HG02623 (cell line): ENCODE results near the gene KCNMA1.
"Not testable (repeated sequence)": the region's sequence is repeated elsewhere in the genome, so short reads cannot be mapped to it uniquely, and the experiment has no call there.

Experiments used
- ATAC-seq: cut with Tn5 transposase; IDR thresholded peaks from one replicate; pipeline ENCODE4 v1.9.1; 2021; ENCODE audit warnings: moderate library complexity; ENCODE audit not compliant: unreplicated experiment

KCNMA1 gene

GRCh38 chr10:77424257-77424656 lies 213.4 kb downstream of the KCNMA1 start:
- ATAC-seq, result no peak

- ATAC-seq, result no peak
Measured at GRCh38 chr10:77422491-77423338, 214.9 kb downstream of the KCNMA1 start.

- no peak for ATAC-seq
Measured at GRCh38 chr10:77421591-77421990, 216.0 kb downstream of the KCNMA1 start.

GRCh38 chr10:77420947-77421523 lies 216.6 kb downstream of the KCNMA1 start:
- ATAC-seq, result no peak

GRCh38 chr10:77419979-77420378 lies 217.6 kb downstream of the KCNMA1 start:
- ATAC-seq, result no peak

- ATAC-seq, result no peak
Measured at GRCh38 chr10:77419056-77419455, 218.6 kb downstream of the KCNMA1 start.

- no peak for ATAC-seq
Measured at GRCh38 chr10:77417806-77418640, 219.6 kb downstream of the KCNMA1 start.

- no peak for ATAC-seq
Measured at GRCh38 chr10:77417359-77417758, 220.2 kb downstream of the KCNMA1 start.

- ATAC-seq, result no peak
Measured at GRCh38 chr10:77416311-77417135, 221.1 kb downstream of the KCNMA1 start.

- no peak for ATAC-seq
Measured at GRCh38 chr10:77415313-77415960, 222.2 kb downstream of the KCNMA1 start.

- ATAC-seq, result no peak
Measured at GRCh38 chr10:77413231-77413630, 224.4 kb downstream of the KCNMA1 start.

GRCh38 chr10:77412573-77413133 lies 225.0 kb downstream of the KCNMA1 start:
- ATAC-seq, result not testable (repeated sequence)

GRCh38 chr10:77411805-77412204 lies 225.8 kb downstream of the KCNMA1 start:
- no peak for ATAC-seq

GRCh38 chr10:77410523-77410922 lies 227.1 kb downstream of the KCNMA1 start:
- ATAC-seq, result no peak

GRCh38 chr10:77409697-77410471 lies 227.7 kb downstream of the KCNMA1 start:
- no peak for ATAC-seq

GRCh38 chr10:77408259-77408658 lies 229.3 kb downstream of the KCNMA1 start:
- no peak for ATAC-seq

GRCh38 chr10:77406764-77407430 lies 230.7 kb downstream of the KCNMA1 start:
- ATAC-seq, result no peak

GRCh38 chr10:77405771-77406241 lies 231.8 kb downstream of the KCNMA1 start:
- ATAC-seq, result no peak
